Measurements from ENCODE around the gene MAGI1. TPM values are rescaled to one million over a fixed set of nuclear protein-coding genes. Genes with fewer than 3 reads are reported as not detected.

MAGI1 gene
- total RNA-seq, 4 donors from 2014 or later, result 17.2 to 40.8 (median 28.1) TPM

GRCh38 chr3:65662095-65662494, 376.6 kb downstream of the MAGI1 start:
- ATAC-seq, result no peak
- H3K27ac ChIP-seq, result no peak overlapping the region
- peaks cover 0 to 10% (median 0%) of the 10 kb centered on the region in 3 donors for H3K4me1 ChIP-seq
- H3K9me3 ChIP-seq, result no peaks in the 10 kb centered on the region
- 87% methylated on average over 3 of the region's 3 CpGs for WGBS, 2 donors (ENCODE audit: low coverage in 1 of 2)
- H3K27me3 ChIP-seq, result no peaks in the 10 kb centered on the region
- no peak overlapping the region for H3K4me3 ChIP-seq
- no peaks in the 10 kb centered on the region for H3K36me3 ChIP-seq
- TF ChIP-seq, protein P1, sequence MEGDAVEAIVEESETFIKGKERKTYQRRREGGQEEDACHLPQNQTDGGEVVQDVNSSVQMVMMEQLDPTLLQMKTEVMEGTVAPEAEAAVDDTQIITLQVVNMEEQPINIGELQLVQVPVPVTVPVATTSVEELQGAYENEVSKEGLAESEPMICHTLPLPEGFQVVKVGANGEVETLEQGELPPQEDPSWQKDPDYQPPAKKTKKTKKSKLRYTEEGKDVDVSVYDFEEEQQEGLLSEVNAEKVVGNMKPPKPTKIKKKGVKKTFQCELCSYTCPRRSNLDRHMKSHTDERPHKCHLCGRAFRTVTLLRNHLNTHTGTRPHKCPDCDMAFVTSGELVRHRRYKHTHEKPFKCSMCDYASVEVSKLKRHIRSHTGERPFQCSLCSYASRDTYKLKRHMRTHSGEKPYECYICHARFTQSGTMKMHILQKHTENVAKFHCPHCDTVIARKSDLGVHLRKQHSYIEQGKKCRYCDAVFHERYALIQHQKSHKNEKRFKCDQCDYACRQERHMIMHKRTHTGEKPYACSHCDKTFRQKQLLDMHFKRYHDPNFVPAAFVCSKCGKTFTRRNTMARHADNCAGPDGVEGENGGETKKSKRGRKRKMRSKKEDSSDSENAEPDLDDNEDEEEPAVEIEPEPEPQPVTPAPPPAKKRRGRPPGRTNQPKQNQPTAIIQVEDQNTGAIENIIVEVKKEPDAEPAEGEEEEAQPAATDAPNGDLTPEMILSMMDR (IDR thresholded peaks at IDR 0.05), result no peak
- TF ChIP-seq EP300 (IDR thresholded peaks at IDR 0.05), result no peak
- no peak for TF ChIP-seq POLR2AphosphoS5 (IDR thresholded peaks at IDR 0.05)

DNA sequence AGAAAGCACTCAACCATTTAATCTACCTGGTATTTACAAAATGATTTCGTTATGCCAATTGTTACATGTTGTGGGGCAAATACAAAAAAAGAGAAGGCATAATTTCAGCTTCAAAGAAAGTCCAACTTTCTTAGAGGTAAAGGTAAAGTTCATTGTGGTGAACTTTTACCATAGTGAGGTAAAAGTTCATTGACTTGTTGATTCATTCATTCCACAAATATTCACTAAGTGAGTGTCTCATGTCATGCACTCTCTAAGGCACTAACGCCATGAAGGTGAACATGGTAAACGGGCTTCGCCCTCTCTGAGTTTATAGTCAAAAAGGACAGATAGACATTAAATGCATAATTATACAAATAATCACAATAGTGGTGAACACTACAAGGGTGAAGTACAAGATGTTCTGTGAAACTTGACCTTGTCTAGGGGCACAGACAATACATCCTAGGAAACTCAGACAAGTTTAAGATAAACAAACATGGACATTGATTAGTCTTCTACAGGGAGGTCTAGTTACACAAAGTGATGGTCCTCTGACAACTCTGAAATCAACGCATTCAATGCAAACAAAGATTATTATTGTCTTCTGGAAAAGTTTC, 378.6 kb downstream of the MAGI1 start:
- ATAC-seq, result no peak
- TF ChIP-seq EP300 (IDR thresholded peaks at IDR 0.05), result no peak
- TF ChIP-seq, protein P1 (IDR thresholded peaks at IDR 0.05), result no peak
- no peak for TF ChIP-seq POLR2A (IDR thresholded peaks at IDR 0.05)
- TF ChIP-seq POLR2AphosphoS5 (IDR thresholded peaks at IDR 0.05), result no peak
- no peaks in the 10 kb centered on the region for H3K9me3 ChIP-seq
- H3K4me3 ChIP-seq, result no peak overlapping the region
- no peak overlapping the region for H3K27ac ChIP-seq
- 80 to 81% methylated on average over 5 of the region's 5 CpGs for whole genome bisulfite sequencing, 2 donors (ENCODE audit: low coverage in 1 of 2)
- H3K4me1 ChIP-seq, result peaks cover 0 to 10% (median 0%) of the 10 kb centered on the region in 3 donors
- H3K36me3 ChIP-seq, result no peaks in the 10 kb centered on the region
- no peaks in the 10 kb centered on the region for H3K27me3 ChIP-seq

DNA sequence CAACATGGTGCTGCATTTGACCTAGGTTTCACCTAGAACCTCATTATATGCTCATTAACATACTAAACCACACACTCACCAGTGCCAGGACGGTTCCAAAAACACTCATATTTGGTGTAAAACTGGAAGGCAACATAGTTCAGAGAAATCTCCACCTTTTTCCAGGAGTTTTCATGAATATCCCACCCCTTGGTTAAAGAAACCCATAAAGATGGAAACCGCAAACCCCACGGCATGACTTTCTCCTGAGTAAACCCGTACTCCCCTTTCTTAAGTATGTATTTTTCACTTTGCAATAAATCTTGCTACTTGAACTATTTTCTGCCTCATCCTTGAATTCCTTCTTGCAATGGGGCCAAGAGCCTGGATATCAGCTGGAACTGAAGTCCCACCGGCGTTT, 379.3 kb downstream of the MAGI1 start:
- no peaks in the 10 kb centered on the region for H3K9me3 ChIP-seq
- peaks cover 0 to 10% (median 0%) of the 10 kb centered on the region in 3 donors for H3K4me1 ChIP-seq
- 89 to 95% methylated on average over 6 of the region's 6 CpGs for WGBS, 2 donors (ENCODE audit: low coverage in 1 of 2)
- ATAC-seq, result no peak
- no peaks in the 10 kb centered on the region for H3K36me3 ChIP-seq
- TF ChIP-seq EP300 (IDR thresholded peaks at IDR 0.05) (no peak), POLR2AphosphoS5 (IDR thresholded peaks at IDR 0.05) (no peak), POLR2A (IDR thresholded peaks at IDR 0.05) (no peak)
- TF ChIP-seq, protein P1 (IDR thresholded peaks at IDR 0.05), result no peak
- no peak overlapping the region for H3K27ac ChIP-seq
- H3K4me3 ChIP-seq, result no peak overlapping the region
- no peaks in the 10 kb centered on the region for H3K27me3 ChIP-seq

DNA sequence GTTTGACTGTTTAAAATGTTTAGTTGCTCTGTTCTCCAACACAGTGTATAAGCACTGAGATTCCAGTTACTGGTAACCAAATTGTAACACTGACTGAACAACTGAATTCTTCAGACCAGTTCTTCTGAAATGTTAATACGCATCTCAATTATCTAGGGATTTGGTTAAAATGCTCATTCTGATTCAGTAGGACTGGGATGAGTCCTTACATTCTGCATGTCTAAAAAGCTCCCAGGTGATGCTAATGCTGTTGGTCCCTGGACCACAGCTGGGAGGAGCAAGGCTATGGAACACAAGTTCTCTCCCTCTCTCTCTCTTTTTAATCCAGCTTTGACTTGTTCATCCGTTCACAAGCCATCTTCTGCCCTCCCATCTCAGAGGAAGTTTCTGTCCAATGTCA, 380.3 kb downstream of the MAGI1 start:
- no peaks in the 10 kb centered on the region for H3K36me3 ChIP-seq
- H3K27me3 ChIP-seq, result no peaks in the 10 kb centered on the region
- ATAC-seq, result no peak
- TF ChIP-seq EP300 (IDR thresholded peaks at IDR 0.05), result no peak
- TF ChIP-seq POLR2AphosphoS5 (IDR thresholded peaks at IDR 0.05), result no peak
- TF ChIP-seq, protein P1 (IDR thresholded peaks at IDR 0.05), result no peak
- no peak for TF ChIP-seq POLR2A (IDR thresholded peaks at IDR 0.05)
- no peaks in the 10 kb centered on the region for H3K9me3 ChIP-seq
- H3K27ac ChIP-seq, result no peak overlapping the region
- WGBS, 2 donors (ENCODE audit: low coverage in 1 of 2), result 71 to 74% methylated on average over 2 of the region's 2 CpGs
- H3K4me1 ChIP-seq, result peaks cover 0 to 10% (median 0%) of the 10 kb centered on the region in 3 donors
- H3K4me3 ChIP-seq, result no peak overlapping the region

DNA sequence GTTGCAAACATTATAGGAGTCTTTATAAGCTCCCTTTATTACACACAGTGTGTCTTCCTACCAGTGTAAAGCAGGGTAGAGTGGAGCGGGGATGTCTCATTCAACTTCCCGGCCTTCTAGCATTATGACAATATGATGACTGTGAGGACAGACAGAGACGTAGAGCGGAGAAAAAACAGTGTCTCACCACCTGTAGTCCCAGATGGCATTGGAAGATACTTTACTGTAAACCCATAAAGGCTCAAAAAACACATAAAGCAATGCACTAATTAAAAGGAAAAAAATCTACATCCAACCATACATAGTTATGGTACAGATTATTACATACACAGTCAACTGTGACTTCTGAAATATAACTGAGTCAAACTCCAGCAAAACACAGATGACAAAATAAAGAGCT, 383.7 kb downstream of the MAGI1 start:
- Histone ChIP-seq H3K9me3 (peaks cover 0 to 5% (median 0%) of the 10 kb centered on the region in 3 donors), H3K36me3 (no peaks in the 10 kb centered on the region), H3K4me1 (peaks cover 0 to 10% (median 0%) of the 10 kb centered on the region in 3 donors), H3K27ac (no peak overlapping the region), H3K4me3 (no peak overlapping the region), H3K27me3 (no peaks in the 10 kb centered on the region)
- 92 to 96% methylated on average over 2 to 4 of the region's 4 CpGs for WGBS, 2 donors (ENCODE audit: low coverage in 1 of 2)
- no peak for TF ChIP-seq POLR2AphosphoS5 (IDR thresholded peaks at IDR 0.05)
- no peak for TF ChIP-seq EP300 (IDR thresholded peaks at IDR 0.05)
- no peak for TF ChIP-seq POLR2A (IDR thresholded peaks at IDR 0.05)
- TF ChIP-seq, protein P1 (IDR thresholded peaks at IDR 0.05), result no peak
- ATAC-seq, result no peak
